Daoy (cell line): ENCODE data around the gene CTDP1. TPM values are rescaled to one million over a fixed set of nuclear protein-coding genes. Genes with fewer than 3 reads are reported as not detected.
A peak's percentile ranks its signal among the peaks of the same experiment; 100 is the strongest.

Experiments used
- DNase-seq: peaks from one replicate; pipeline ENCODE4 v3.0.0-alpha.2; 2015; ENCODE audit warnings: low read depth
- total RNA-seq: library from RNA; depleted of rRNA; stranded (reverse); fragments of >200 nt; shearing (Covaris generic); gene quantifications from 2 replicates; pipeline ENCODE4 v1.2.3, GENCODE V29; 2014

The CTDP1 gene
- total RNA-seq, 1 experiment from 2014 or later = 13.9 TPM

GRCh38 chr18:79781331-79781941 is 101.8 kb downstream of the CTDP1 start:
- DNase-seq = no peak

GRCh38 chr18:79782566-79783308 is 103.1 kb downstream of the CTDP1 start:
- DNase-seq = no peak

- no peak for DNase-seq
These were observed 104.7 kb downstream of the CTDP1 start for GRCh38 chr18:79784071-79784913.

- DNase-seq = peak; percentile 53
These were observed 105.6 kb downstream of the CTDP1 start for GRCh38 chr18:79784965-79785770.

GRCh38 chr18:79785831-79786230 is 106.2 kb downstream of the CTDP1 start:
- DNase-seq = no peak

- no peak for DNase-seq
These were observed 106.7 kb downstream of the CTDP1 start for GRCh38 chr18:79786304-79786703.

GRCh38 chr18:79786786-79787526 is 107.4 kb downstream of the CTDP1 start:
- DNase-seq = no peak

- DNase-seq = no peak
These were observed 107.9 kb downstream of the CTDP1 start for GRCh38 chr18:79787527-79787864.

GRCh38 chr18:79787865-79788733 is 108.5 kb downstream of the CTDP1 start:
- no peak for DNase-seq

GRCh38 chr18:79788734-79789085 is 109.1 kb downstream of the CTDP1 start:
- no peak for DNase-seq

- DNase-seq = no peak
These were observed 109.7 kb downstream of the CTDP1 start for GRCh38 chr18:79789091-79789891.

GRCh38 chr18:79789901-79790890 is 110.6 kb downstream of the CTDP1 start:
- no peak for DNase-seq

- peak; percentile 35 for DNase-seq
These were observed 111.7 kb downstream of the CTDP1 start for GRCh38 chr18:79790996-79791972.

GRCh38 chr18:79792096-79792987 is 112.7 kb downstream of the CTDP1 start:
- no peak for DNase-seq

GRCh38 chr18:79792988-79793355 is 113.4 kb downstream of the CTDP1 start:
- DNase-seq = no peak

GRCh38 chr18:79794846-79795245 is 115.2 kb downstream of the CTDP1 start:
- no peak for DNase-seq
